WTC11 (cell line): ENCODE data around the gene MACROD2.

Source experiments
- E2F1 ChIP-seq: sonication (generic); formaldehyde crosslinking; IDR thresholded peaks from 2 replicates; pipeline ENCODE4 v1.8.0; 2022; ENCODE audit warnings: mild to moderate bottlenecking, missing genetic modification reagents
- E2F5 ChIP-seq: sonication (generic); formaldehyde crosslinking; IDR thresholded peaks from 2 replicates; pipeline ENCODE4 v1.8.1; 2022; ENCODE audit warnings: mild to moderate bottlenecking, moderate library complexity, missing genetic modification reagents
- JUN ChIP-seq: sonication (generic); formaldehyde crosslinking; IDR thresholded peaks from 2 replicates; pipeline ENCODE4 v1.8.0; 2023; ENCODE audit warnings: mild to moderate bottlenecking, missing genetic modification reagents
- NR2C2 ChIP-seq: sonication (generic); formaldehyde crosslinking; IDR thresholded peaks from 2 replicates; pipeline ENCODE4 v1.8.0; 2022; ENCODE audit warnings: mild to moderate bottlenecking, missing genetic modification reagents
- PRRX2 ChIP-seq: fragments of 250-450 bp; sonication (Bioruptor Pico); IDR thresholded peaks from 2 replicates; pipeline ENCODE4 v1.8.0; 2021; ENCODE audit warnings: mild to moderate bottlenecking
- SMAD4 ChIP-seq: sonication (generic); formaldehyde crosslinking; IDR thresholded peaks from 2 replicates; pipeline ENCODE4 v1.8.0; 2022; ENCODE audit warnings: mild to moderate bottlenecking, missing genetic modification reagents
- ZNF121 ChIP-seq: sonication (generic); formaldehyde crosslinking; IDR thresholded peaks from 2 replicates; pipeline ENCODE4 v1.8.0; 2023; ENCODE audit warnings: missing genetic modification reagents
- TF ChIP-seq, protein P1 (sequence below): fragments of 250-450 bp; sonication (Bioruptor Pico); IDR thresholded peaks from 2 replicates; pipeline ENCODE4 v1.9.0; 2021; ENCODE audit warnings: mild to moderate bottlenecking, borderline replicate concordance
- TF ChIP-seq, protein P2 (sequence below): sonication (generic); formaldehyde crosslinking; IDR thresholded peaks from 2 replicates; pipeline ENCODE4 v1.8.1; 2023; ENCODE audit warnings: mild to moderate bottlenecking, missing genetic modification reagents
- TF ChIP-seq, protein P3 (sequence below): sonication (generic); formaldehyde crosslinking; IDR thresholded peaks from 2 replicates; pipeline ENCODE4 v1.8.0; 2022; ENCODE audit warnings: mild to moderate bottlenecking, missing genetic modification reagents
- TF ChIP-seq, protein P4 (sequence below): fragments of 200-600 bp; IDR thresholded peaks from 2 replicates; pipeline ENCODE4 v1.8.0; 2022; ENCODE audit warnings: antibody characterized with exemption

- TF ChIP-seq NR2C2 (no peak), PRRX2 (CRISPR knock-in tag) (no peak), JUN (CRISPR knock-in tag) (no peak), E2F5 (CRISPR knock-in tag) (no peak), SMAD4 (CRISPR knock-in tag) (no peak), E2F1 (no peak), ZNF121 (CRISPR knock-in tag) (no peak)
- TF ChIP-seq, protein P1, sequence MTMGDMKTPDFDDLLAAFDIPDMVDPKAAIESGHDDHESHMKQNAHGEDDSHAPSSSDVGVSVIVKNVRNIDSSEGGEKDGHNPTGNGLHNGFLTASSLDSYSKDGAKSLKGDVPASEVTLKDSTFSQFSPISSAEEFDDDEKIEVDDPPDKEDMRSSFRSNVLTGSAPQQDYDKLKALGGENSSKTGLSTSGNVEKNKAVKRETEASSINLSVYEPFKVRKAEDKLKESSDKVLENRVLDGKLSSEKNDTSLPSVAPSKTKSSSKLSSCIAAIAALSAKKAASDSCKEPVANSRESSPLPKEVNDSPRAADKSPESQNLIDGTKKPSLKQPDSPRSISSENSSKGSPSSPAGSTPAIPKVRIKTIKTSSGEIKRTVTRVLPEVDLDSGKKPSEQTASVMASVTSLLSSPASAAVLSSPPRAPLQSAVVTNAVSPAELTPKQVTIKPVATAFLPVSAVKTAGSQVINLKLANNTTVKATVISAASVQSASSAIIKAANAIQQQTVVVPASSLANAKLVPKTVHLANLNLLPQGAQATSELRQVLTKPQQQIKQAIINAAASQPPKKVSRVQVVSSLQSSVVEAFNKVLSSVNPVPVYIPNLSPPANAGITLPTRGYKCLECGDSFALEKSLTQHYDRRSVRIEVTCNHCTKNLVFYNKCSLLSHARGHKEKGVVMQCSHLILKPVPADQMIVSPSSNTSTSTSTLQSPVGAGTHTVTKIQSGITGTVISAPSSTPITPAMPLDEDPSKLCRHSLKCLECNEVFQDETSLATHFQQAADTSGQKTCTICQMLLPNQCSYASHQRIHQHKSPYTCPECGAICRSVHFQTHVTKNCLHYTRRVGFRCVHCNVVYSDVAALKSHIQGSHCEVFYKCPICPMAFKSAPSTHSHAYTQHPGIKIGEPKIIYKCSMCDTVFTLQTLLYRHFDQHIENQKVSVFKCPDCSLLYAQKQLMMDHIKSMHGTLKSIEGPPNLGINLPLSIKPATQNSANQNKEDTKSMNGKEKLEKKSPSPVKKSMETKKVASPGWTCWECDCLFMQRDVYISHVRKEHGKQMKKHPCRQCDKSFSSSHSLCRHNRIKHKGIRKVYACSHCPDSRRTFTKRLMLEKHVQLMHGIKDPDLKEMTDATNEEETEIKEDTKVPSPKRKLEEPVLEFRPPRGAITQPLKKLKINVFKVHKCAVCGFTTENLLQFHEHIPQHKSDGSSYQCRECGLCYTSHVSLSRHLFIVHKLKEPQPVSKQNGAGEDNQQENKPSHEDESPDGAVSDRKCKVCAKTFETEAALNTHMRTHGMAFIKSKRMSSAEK (CRISPR knock-in tag) = no peak
- TF ChIP-seq, protein P2, sequence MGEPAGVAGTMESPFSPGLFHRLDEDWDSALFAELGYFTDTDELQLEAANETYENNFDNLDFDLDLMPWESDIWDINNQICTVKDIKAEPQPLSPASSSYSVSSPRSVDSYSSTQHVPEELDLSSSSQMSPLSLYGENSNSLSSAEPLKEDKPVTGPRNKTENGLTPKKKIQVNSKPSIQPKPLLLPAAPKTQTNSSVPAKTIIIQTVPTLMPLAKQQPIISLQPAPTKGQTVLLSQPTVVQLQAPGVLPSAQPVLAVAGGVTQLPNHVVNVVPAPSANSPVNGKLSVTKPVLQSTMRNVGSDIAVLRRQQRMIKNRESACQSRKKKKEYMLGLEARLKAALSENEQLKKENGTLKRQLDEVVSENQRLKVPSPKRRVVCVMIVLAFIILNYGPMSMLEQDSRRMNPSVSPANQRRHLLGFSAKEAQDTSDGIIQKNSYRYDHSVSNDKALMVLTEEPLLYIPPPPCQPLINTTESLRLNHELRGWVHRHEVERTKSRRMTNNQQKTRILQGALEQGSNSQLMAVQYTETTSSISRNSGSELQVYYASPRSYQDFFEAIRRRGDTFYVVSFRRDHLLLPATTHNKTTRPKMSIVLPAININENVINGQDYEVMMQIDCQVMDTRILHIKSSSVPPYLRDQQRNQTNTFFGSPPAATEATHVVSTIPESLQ (CRISPR knock-in tag) = no peak
- TF ChIP-seq, protein P3, sequence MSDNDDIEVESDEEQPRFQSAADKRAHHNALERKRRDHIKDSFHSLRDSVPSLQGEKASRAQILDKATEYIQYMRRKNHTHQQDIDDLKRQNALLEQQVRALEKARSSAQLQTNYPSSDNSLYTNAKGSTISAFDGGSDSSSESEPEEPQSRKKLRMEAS (CRISPR knock-in tag) = no peak
- TF ChIP-seq, protein P4, sequence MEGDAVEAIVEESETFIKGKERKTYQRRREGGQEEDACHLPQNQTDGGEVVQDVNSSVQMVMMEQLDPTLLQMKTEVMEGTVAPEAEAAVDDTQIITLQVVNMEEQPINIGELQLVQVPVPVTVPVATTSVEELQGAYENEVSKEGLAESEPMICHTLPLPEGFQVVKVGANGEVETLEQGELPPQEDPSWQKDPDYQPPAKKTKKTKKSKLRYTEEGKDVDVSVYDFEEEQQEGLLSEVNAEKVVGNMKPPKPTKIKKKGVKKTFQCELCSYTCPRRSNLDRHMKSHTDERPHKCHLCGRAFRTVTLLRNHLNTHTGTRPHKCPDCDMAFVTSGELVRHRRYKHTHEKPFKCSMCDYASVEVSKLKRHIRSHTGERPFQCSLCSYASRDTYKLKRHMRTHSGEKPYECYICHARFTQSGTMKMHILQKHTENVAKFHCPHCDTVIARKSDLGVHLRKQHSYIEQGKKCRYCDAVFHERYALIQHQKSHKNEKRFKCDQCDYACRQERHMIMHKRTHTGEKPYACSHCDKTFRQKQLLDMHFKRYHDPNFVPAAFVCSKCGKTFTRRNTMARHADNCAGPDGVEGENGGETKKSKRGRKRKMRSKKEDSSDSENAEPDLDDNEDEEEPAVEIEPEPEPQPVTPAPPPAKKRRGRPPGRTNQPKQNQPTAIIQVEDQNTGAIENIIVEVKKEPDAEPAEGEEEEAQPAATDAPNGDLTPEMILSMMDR = no peak
Measured at GRCh38 chr20:14555676-14556075, 560.4 kb downstream of the MACROD2 start.
